ENCODE results near the gene APBA2.

The APBA2 gene

GRCh38 chr15:29119847-29120246 is 234.1 kb downstream of the APBA2 start:
- FAIRE-seq = no peak
- DNase-seq (ENCODE audit: insufficient read length, low spot score) = no peak
- TF ChIP-seq CTCF (IDR thresholded peaks at IDR 0.05; ENCODE audit: insufficient read depth, missing control alignments) = no peak

GRCh38 chr15:29120593-29121368 is 235.0 kb downstream of the APBA2 start:
- FAIRE-seq (no peak), DNase-seq (ENCODE audit: insufficient read length, low spot score) (no peak)
- TF ChIP-seq CTCF (IDR thresholded peaks at IDR 0.05; ENCODE audit: insufficient read depth, missing control alignments) = no peak

GRCh38 chr15:29121369-29121656 is 235.5 kb downstream of the APBA2 start:
- DNase-seq (ENCODE audit: insufficient read length, low spot score) (no peak), FAIRE-seq (no peak)
- TF ChIP-seq CTCF (IDR thresholded peaks at IDR 0.05; ENCODE audit: insufficient read depth, missing control alignments) = no peak

- DNase-seq (ENCODE audit: insufficient read length, low spot score) (no peak), FAIRE-seq (no peak)
- no peak for TF ChIP-seq CTCF (IDR thresholded peaks at IDR 0.05; ENCODE audit: insufficient read depth, missing control alignments)
Measured at GRCh38 chr15:29121907-29122306, 236.1 kb downstream of the APBA2 start.

- TF ChIP-seq CTCF (IDR thresholded peaks at IDR 0.05; ENCODE audit: insufficient read depth, missing control alignments) = no peak
- no peak for DNase-seq (ENCODE audit: insufficient read length, low spot score)
- no peak for FAIRE-seq
Measured at GRCh38 chr15:29122506-29122905, 236.7 kb downstream of the APBA2 start.

- no peak for FAIRE-seq
- no peak for TF ChIP-seq CTCF (IDR thresholded peaks at IDR 0.05; ENCODE audit: insufficient read depth, missing control alignments)
- DNase-seq (ENCODE audit: insufficient read length, low spot score) = no peak
Measured at GRCh38 chr15:29123171-29123570, 237.4 kb downstream of the APBA2 start.

- TF ChIP-seq CTCF (IDR thresholded peaks at IDR 0.05; ENCODE audit: insufficient read depth, missing control alignments) = no peak
- no peak for FAIRE-seq
- DNase-seq (ENCODE audit: insufficient read length, low spot score) = no peak
Measured at GRCh38 chr15:29123991-29124390, 238.2 kb downstream of the APBA2 start.
